Peyer's patch (tissue), 4 donors: ENCODE results near the gene NME7. TPM values are rescaled to one million over a fixed set of nuclear protein-coding genes. Genes with fewer than 3 reads are reported as not detected.

Experiments used
- DNase-seq, 3 donors: peaks; one replicate each; pipeline ENCODE4 v3.0.0-alpha.2; 2017 to 2019
- H3K27ac ChIP-seq, 4 donors: fragments of 200-600 bp; sonication (generic); one replicate each; pipeline ENCODE4 v1.5.1; 2016 to 2019
- H3K27me3 ChIP-seq, 2 donors: fragments of 200-600 bp; sonication (generic); one replicate each; pipeline ENCODE4 v1.5.1; 2019
- H3K36me3 ChIP-seq, 3 donors: fragments of 200-600 bp; sonication (generic); one replicate each; pipeline ENCODE4 v1.5.1; 2016 to 2019
- H3K4me1 ChIP-seq, 4 donors: fragments of 200-600 bp; sonication (generic); one replicate each; pipeline ENCODE4 v1.5.1; 2016 to 2019
- H3K4me3 ChIP-seq, 4 donors: fragments of 200-600 bp; sonication (generic); 1 replicate in 3 of 4; 2 replicates in 1 of 4; pipeline ENCODE4 v1.5.1; 2016 to 2019; ENCODE audit warnings: mild to moderate bottlenecking in 1 of 4
- H3K9me3 ChIP-seq, 4 donors: fragments of 200-600 bp; sonication (generic); one replicate each; pipeline ENCODE4 v1.5.1; 2016 to 2019; ENCODE audit warnings: mild to moderate bottlenecking in 1 of 4
- CTCF ChIP-seq, 6 experiments: fragments of 450-650 bp in 4 of 6; fragments of 200-600 bp in 2 of 6; sonication (generic) in 1 of 6; IDR thresholded peaks; one replicate each; pipeline ENCODE4 v1.5.1; 2017 to 2019; ENCODE audit warnings: antibody characterized with exemption in 6 of 6, mild to moderate bottlenecking in 3 of 6, moderate library complexity in 1 of 6
- POLR2A ChIP-seq, 2 donors: fragments of 450-650 bp; IDR thresholded peaks; one replicate each; pipeline ENCODE4 v1.5.1; 2017; ENCODE audit warnings: antibody characterized with exemption in 2 of 2, mild to moderate bottlenecking in 2 of 2, moderate library complexity in 2 of 2
- total RNA-seq, 4 donors: library from RNA; depleted of rRNA; stranded (reverse); fragments of >200 nt; gene quantifications; one replicate each; pipeline ENCODE4 v1.1.0, GENCODE V29; 2016

Gene NME7
- total RNA-seq, 4 donors from 2014 or later = 3.3 to 12.7 (median 4.6) TPM

- peak overlapping the region in 2 of 4 donors; percentile 9 to 69 for H3K27ac ChIP-seq
- TF ChIP-seq POLR2A (IDR thresholded peaks at IDR 0.05) (no peak), CTCF (IDR thresholded peaks at IDR 0.05) (no peak)
- no peak overlapping the region for H3K4me3 ChIP-seq
- no peak for DNase-seq
- no peaks in the 10 kb centered on the region for H3K36me3 ChIP-seq
- peaks cover 0 to 40% (median 0%) of the 10 kb centered on the region in 4 donors for H3K4me1 ChIP-seq
- H3K27me3 ChIP-seq = no peaks in the 10 kb centered on the region
- no peaks in the 10 kb centered on the region for H3K9me3 ChIP-seq
Measured at GRCh38 chr1:169151338-169151837, 216.2 kb downstream of the NME7 start.

GRCh38 chr1:169150641-169151337 lies 216.8 kb downstream of the NME7 start:
- peak in 1 of 3 donors; percentile 52 for DNase-seq

GRCh38 chr1:169149555-169150286 lies 217.9 kb downstream of the NME7 start:
- DNase-seq = no peak
- Histone ChIP-seq H3K4me3 (no peak overlapping the region), H3K36me3 (no peaks in the 10 kb centered on the region), H3K4me1 (peaks cover 0 to 33% (median 0%) of the 10 kb centered on the region in 4 donors), H3K27ac (peak overlapping the region in 1 of 4 donors; percentile 65), H3K9me3 (no peaks in the 10 kb centered on the region), H3K27me3 (no peaks in the 10 kb centered on the region)
- TF ChIP-seq CTCF (IDR thresholded peaks at IDR 0.05) (no peak), POLR2A (IDR thresholded peaks at IDR 0.05) (no peak)

More at GRCh38 chr1:169150641-169151337, 216.8 kb downstream of the NME7 start:
- no peaks in the 10 kb centered on the region for H3K9me3 ChIP-seq
- H3K4me3 ChIP-seq = no peak overlapping the region
- H3K27me3 ChIP-seq = no peaks in the 10 kb centered on the region
- peaks cover 0 to 36% (median 0%) of the 10 kb centered on the region in 4 donors for H3K4me1 ChIP-seq
- H3K27ac ChIP-seq = peak overlapping the region in 2 of 4 donors; percentile 9 to 69
- no peaks in the 10 kb centered on the region for H3K36me3 ChIP-seq
- TF ChIP-seq CTCF (IDR thresholded peaks at IDR 0.05) (no peak), POLR2A (IDR thresholded peaks at IDR 0.05) (no peak)

GRCh38 chr1:169148472-169149252 lies 218.9 kb downstream of the NME7 start:
- Histone ChIP-seq H3K4me3 (no peak overlapping the region), H3K36me3 (no peaks in the 10 kb centered on the region), H3K4me1 (peaks cover 0 to 28% (median 0%) of the 10 kb centered on the region in 4 donors), H3K27ac (peak overlapping the region in 3 of 4 donors; percentile 34 to 74 (median 65)), H3K27me3 (no peaks in the 10 kb centered on the region), H3K9me3 (no peaks in the 10 kb centered on the region)
- peak in 1 of 3 donors; percentile 66 for DNase-seq
- TF ChIP-seq CTCF (IDR thresholded peaks at IDR 0.05) (no peak), POLR2A (IDR thresholded peaks at IDR 0.05) (no peak)

GRCh38 chr1:169146576-169147214 lies 220.9 kb downstream of the NME7 start:
- no peaks in the 10 kb centered on the region for H3K36me3 ChIP-seq
- H3K4me1 ChIP-seq = peaks cover 0 to 26% (median 0%) of the 10 kb centered on the region in 4 donors
- H3K27ac ChIP-seq = peak overlapping the region in 1 of 4 donors; percentile 69
- TF ChIP-seq CTCF (IDR thresholded peaks at IDR 0.05) (no peak), POLR2A (IDR thresholded peaks at IDR 0.05) (no peak)
- H3K27me3 ChIP-seq = no peaks in the 10 kb centered on the region
- H3K4me3 ChIP-seq = no peak overlapping the region
- no peaks in the 10 kb centered on the region for H3K9me3 ChIP-seq
- DNase-seq = no peak
